H1 (cell line): ENCODE measurements around the gene JDP2. TPM values are rescaled to one million over a fixed set of nuclear protein-coding genes. Genes with fewer than 3 reads are reported as not detected.

Experiments
- CTCF ChIA-PET: fragments of 300-600 bp; sonication (Branson Sonifier 250); formaldehyde crosslinking; loops from one replicate; lab custom pipeline; 2021; ENCODE audit not compliant: partially characterized antibody; lab: Charles Lee
- POLR2A ChIA-PET: fragments of 300-600 bp; sonication (Branson Sonifier 250); formaldehyde crosslinking; loops from one replicate; lab custom pipeline; 2021; ENCODE audit warnings: inconsistent platforms; ENCODE audit not compliant: partially characterized antibody; lab: Charles Lee
- DNase-seq, 2 experiments: peaks; one replicate each; pipeline versions ENCODE4 v3.0.0 to v3.0.0-alpha.2; 2010 to 2022; ENCODE audit warnings: low spot score in 2 of 2, low read depth in 1 of 2, mixed read lengths in 1 of 2
- FAIRE-seq: peaks from 2 replicates; lab custom pipeline; 2011; peaks lifted over from hg19 to GRCh38; lab: Jason Lieb, UNC
- H2AFZ ChIP-seq: 2 replicates; pipeline ENCODE4 v1.8.1; 2012; ENCODE audit warnings: low read length, inconsistent platforms
- H2AK5ac ChIP-seq: 2 replicates; pipeline ENCODE4 v1.6.1; 2013; ENCODE audit warnings: low read depth, low read length
- H2BK120ac ChIP-seq: replicated peaks from 2 replicates; pipeline ENCODE3; 2013; ENCODE audit warnings: low read depth, low read length, inconsistent platforms
- H2BK12ac ChIP-seq: 2 replicates; pipeline ENCODE4 v1.6.1; 2013; ENCODE audit warnings: low read depth, low read length
- H2BK15ac ChIP-seq: 2 replicates; pipeline ENCODE4 v1.6.1; 2013; ENCODE audit warnings: low read length
- H2BK20ac ChIP-seq: 2 replicates; pipeline ENCODE4 v1.6.1; 2013; ENCODE audit warnings: low read length
- H2BK5ac ChIP-seq: 2 replicates; pipeline ENCODE4 v1.6.1; 2013; ENCODE audit warnings: low read depth, low read length
- H3K14ac ChIP-seq: 2 replicates; pipeline ENCODE4 v1.6.1; 2013; ENCODE audit warnings: inconsistent platforms; ENCODE audit not compliant: insufficient read length
- H3K18ac ChIP-seq: 2 replicates; pipeline ENCODE4 v1.6.1; 2013; ENCODE audit warnings: low read length; ENCODE audit errors: extremely low read depth
- H3K23ac ChIP-seq: 2 replicates; pipeline ENCODE4 v1.6.1; 2013; ENCODE audit warnings: inconsistent platforms; ENCODE audit not compliant: insufficient read length
- H3K23me2 ChIP-seq: 2 replicates; pipeline ENCODE4 v1.6.1; 2013; ENCODE audit warnings: low read depth, low read length
- H3K27ac ChIP-seq: 2 replicates; pipeline ENCODE4 v1.6.1; 2011; ENCODE audit warnings: low read depth, low read length, inconsistent platforms
- H3K27me3 ChIP-seq, 4 experiments: replicated peaks in 1 of 4; 1 replicate in 1 of 4; 2 replicates in 3 of 4; pipeline versions ENCODE4 v1.6.1 to v1.8.1; 2011 to 2013; ENCODE audit warnings: low read length in 3 of 4, mild to moderate bottlenecking in 3 of 4, inconsistent platforms in 2 of 4, mixed read lengths in 2 of 4, moderate library complexity in 1 of 4; ENCODE audit not compliant: control insufficient read depth in 3 of 4, insufficient read depth in 3 of 4; ENCODE audit errors: extremely low read depth in 1 of 4
- H3K36me3 ChIP-seq, 4 experiments: 2 replicates each; pipeline versions ENCODE4 v1.6.1 to v1.8.1; 2011 to 2013; ENCODE audit warnings: mild to moderate bottlenecking in 4 of 4, low read length in 3 of 4, moderate library complexity in 2 of 4, control low read depth in 1 of 4, inconsistent platforms in 1 of 4; ENCODE audit not compliant: insufficient read depth in 4 of 4, control insufficient read depth in 2 of 4
- H3K4ac ChIP-seq: replicated peaks from 2 replicates; pipeline ENCODE3; 2013; ENCODE audit warnings: low read length, low read depth, mixed read lengths, inconsistent platforms; ENCODE audit not compliant: insufficient read length
- H3K4me1 ChIP-seq, 4 experiments: replicated peaks in 1 of 4; 1 replicate in 1 of 4; 2 replicates in 3 of 4; pipeline versions ENCODE4 v1.6.1 to v1.8.1; 2011 to 2013; ENCODE audit warnings: low read length in 3 of 4, inconsistent platforms in 2 of 4, mixed read lengths in 1 of 4; ENCODE audit not compliant: insufficient read depth in 4 of 4, control insufficient read depth in 3 of 4
- H3K4me2 ChIP-seq, 2 experiments: 2 replicates each; pipeline versions ENCODE4 v1.6.1 to v1.8.1; 2011 to 2013; ENCODE audit warnings: low read depth in 2 of 2, low read length in 2 of 2, control low read depth in 1 of 2, inconsistent platforms in 1 of 2, mild to moderate bottlenecking in 1 of 2; ENCODE audit not compliant: insufficient read depth in 1 of 2
- H3K4me3 ChIP-seq, 4 experiments: fragments of 200-600, 300-600 bp in 1 of 4; sonication (generic), shearing (Covaris generic), sonication (Bioruptor Twin) in 1 of 4; 2 replicates each; pipeline versions ENCODE4 v1.5.1 to v1.8.1; 2011 to 2016; ENCODE audit warnings: low read length in 4 of 4, low read depth in 3 of 4, control low read depth in 2 of 4, inconsistent platforms in 2 of 4, mild to moderate bottlenecking in 2 of 4, mixed read lengths in 1 of 4, moderate library complexity in 1 of 4; ENCODE audit not compliant: insufficient read depth in 2 of 4; ENCODE audit errors: extremely low read depth in 1 of 4
- H3K56ac ChIP-seq: replicated peaks from 2 replicates; pipeline ENCODE3; 2013; ENCODE audit warnings: low read depth, mild to moderate bottlenecking, mixed read lengths, low read length, inconsistent platforms; ENCODE audit not compliant: insufficient read length
- H3K79me1 ChIP-seq: 2 replicates; pipeline ENCODE4 v1.6.1; 2013; ENCODE audit warnings: low read depth, low read length, control low read depth
- H3K79me2 ChIP-seq, 2 experiments: 2 replicates each; pipeline versions ENCODE4 v1.6.1 to v1.8.1; 2012 to 2013; ENCODE audit warnings: low read length in 2 of 2, mild to moderate bottlenecking in 2 of 2, inconsistent platforms in 1 of 2; ENCODE audit not compliant: insufficient read depth in 2 of 2, control insufficient read depth in 1 of 2
- H3K9ac ChIP-seq, 4 experiments: replicated peaks in 1 of 4; 1 replicate in 1 of 4; 2 replicates in 3 of 4; pipeline versions ENCODE4 v1.6.1 to v1.8.1; 2011 to 2013; ENCODE audit warnings: low read depth in 3 of 4, low read length in 3 of 4, control low read depth in 2 of 4, mild to moderate bottlenecking in 2 of 4, moderate library complexity in 2 of 4, inconsistent platforms in 1 of 4; ENCODE audit errors: extremely low read depth in 1 of 4
- H3K9me3 ChIP-seq, 2 experiments: 2 replicates each; pipeline versions ENCODE4 v1.6.1 to v1.8.1; 2012 to 2013; ENCODE audit warnings: mild to moderate bottlenecking in 2 of 2, moderate library complexity in 2 of 2, control low read depth in 1 of 2, inconsistent platforms in 1 of 2, low read depth in 1 of 2, low read length in 1 of 2, mixed read lengths in 1 of 2; ENCODE audit not compliant: insufficient read depth in 2 of 2
- H4K20me1 ChIP-seq, 2 experiments: replicated peaks in 1 of 2; 2 replicates each; pipeline versions ENCODE3 to v1.8.1; 2011 to 2013; ENCODE audit warnings: inconsistent platforms in 2 of 2, low read length in 2 of 2, mild to moderate bottlenecking in 1 of 2; ENCODE audit not compliant: insufficient read depth in 2 of 2, control insufficient read depth in 1 of 2
- H4K5ac ChIP-seq: 2 replicates; pipeline ENCODE4 v1.6.1; 2013; ENCODE audit warnings: low read length, low read depth, mixed read lengths, inconsistent platforms; ENCODE audit not compliant: insufficient read length
- H4K8ac ChIP-seq: 2 replicates; pipeline ENCODE4 v1.8.0; 2013; ENCODE audit warnings: mild to moderate bottlenecking, moderate library complexity, low read length, inconsistent platforms; ENCODE audit not compliant: insufficient read depth; ENCODE audit errors: extremely low read depth
- H4K91ac ChIP-seq: replicated peaks from 2 replicates; pipeline ENCODE3; 2013; ENCODE audit warnings: low read length, mixed read lengths, inconsistent platforms; ENCODE audit not compliant: insufficient read length
- ASH2L ChIP-seq: fragments of 200-600, 300-600 bp; sonication (generic); IDR thresholded peaks from one replicate; pipeline ENCODE4 v1.7.1; 2017; ENCODE audit warnings: low read length
- ATF2 ChIP-seq: IDR thresholded peaks from 2 replicates; pipeline ENCODE4 v1.6.1; 2012; ENCODE audit warnings: low read length, inconsistent platforms
- CTBP2 ChIP-seq: IDR thresholded peaks from 2 replicates; pipeline ENCODE4 v1.7.0; 2011; ENCODE audit warnings: borderline replicate concordance, mild to moderate bottlenecking, moderate library complexity, mixed read lengths, low read length; ENCODE audit not compliant: insufficient read depth, insufficient read length
- RXRA ChIP-seq: IDR thresholded peaks from 2 replicates; pipeline ENCODE4 v1.6.1; 2011; ENCODE audit warnings: low read depth, mild to moderate bottlenecking, low read length, moderate library complexity; ENCODE audit not compliant: insufficient read depth
- SIN3A ChIP-seq, 2 experiments: IDR thresholded peaks in 1 of 2; conservative IDR thresholded peaks in 1 of 2; 2 replicates each; pipeline ENCODE4 v1.6.1; 2011 to 2012; ENCODE audit warnings: low read length in 2 of 2, improper control_type of control experiment in 1 of 2, low read depth in 1 of 2, mild to moderate bottlenecking in 1 of 2
- WGBS, 2 experiments: shearing (Covaris generic) in 1 of 2; methylation state at CpG; one replicate each; pipeline versions ENCODE4 v1.1.6 to v1.1.7; 2013 to 2015; ENCODE audit warnings: low lambda C conversion rate in 2 of 2, mixed read lengths in 2 of 2, inconsistent platforms in 1 of 2, low coverage in 1 of 2, missing lambda C conversion rate in 1 of 2; ENCODE audit not compliant: insufficient replicate concordance in 2 of 2, insufficient coverage in 1 of 2, insufficient read length in 1 of 2; ENCODE audit errors: extremely low coverage in 1 of 2, missing lambda C conversion rate in 1 of 2; 5-methylcytosine and 5-hydroxymethylcytosine counted together
- polyA plus RNA-seq, 7 experiments: library from polyadenylated mRNA; depleted of rRNA in 3 of 7; stranded (reverse) in 5 of 7; unstranded in 2 of 7; fragments of >200 nt in 5 of 7; fragments of 200-250 nt in 2 of 7; gene quantifications; 1 replicate in 5 of 7; 2 replicates in 1 of 7; 4 replicates in 1 of 7; pipeline versions ENCODE4 v1.2.1 to v1.2.3, GENCODE V29; 2011 to 2013; ENCODE audit warnings: missing spikeins in 2 of 7, mixed read lengths in 2 of 7
- total RNA-seq: library from RNA; stranded (reverse); fragmentation: NEBNext Ultra II Directional; extraction: Animal tissue kit (Norgen Biotek cat#: 25700); gene quantifications from 2 replicates; pipeline ENCODE4 v1.2.1, GENCODE V29; 2021
- TF ChIP-seq, protein P1 (sequence below): IDR thresholded peaks from 2 replicates; pipeline ENCODE4 v1.6.1; 2011; ENCODE audit warnings: low read length, improper control_type of control experiment

The JDP2 gene
- total and polyA plus RNA-seq, 2 of the 8 experiments (the other 6 are each of a cell fraction or from before 2014, with no cell fraction given), result 8.9 to 27.2 TPM

DNA sequence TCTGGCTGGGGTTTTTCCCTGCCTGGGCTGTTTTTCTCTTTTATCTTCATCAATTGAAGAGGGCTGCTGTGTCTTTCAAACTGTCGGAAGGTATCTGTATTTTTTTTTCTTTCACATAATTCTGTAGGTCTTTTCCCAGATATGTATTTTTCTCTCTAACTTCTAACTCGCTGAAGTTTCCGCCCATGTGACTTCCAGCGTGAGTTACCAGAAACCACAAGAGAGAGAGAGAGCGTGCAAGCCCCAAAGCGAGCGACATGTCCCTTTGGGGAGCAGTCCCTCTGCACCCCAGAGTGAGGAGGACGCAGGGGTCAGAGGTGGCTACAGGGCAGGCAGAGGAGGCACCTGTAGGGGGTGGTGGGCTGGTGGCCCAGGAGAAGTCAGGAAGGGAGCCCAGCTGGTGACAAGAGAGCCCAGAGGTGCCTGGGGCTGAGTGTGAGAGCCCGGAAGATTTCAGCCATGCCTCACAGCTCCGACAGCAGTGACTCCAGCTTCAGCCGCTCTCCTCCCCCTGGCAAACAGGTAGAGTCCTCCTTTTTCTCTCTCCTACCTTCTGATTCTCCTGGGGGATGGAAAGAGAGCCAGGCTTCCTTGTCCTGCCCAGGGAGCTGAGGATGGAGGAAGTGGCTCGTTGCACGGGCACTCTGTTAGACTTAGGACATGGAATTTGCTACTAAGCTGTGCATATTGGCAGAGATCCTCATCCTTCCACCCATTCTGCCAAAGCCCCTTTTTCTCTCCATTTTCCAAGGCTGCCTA is 94.6 kb downstream of the JDP2 start, which contains the start of gene BATF:
TSS of gene BATF (plus strand) at position 246 of the 759 bp plus-strand sequence. CDS start at position 460, 214 bp downstream.
- Histone ChIP-seq H2BK12ac (no peak within 1 kb of the TSS), H4K8ac (peak within 1 kb of the TSS; percentile 72), H3K27me3 (no peaks in the 10 kb centered on the region), H2AK5ac (no peak within 1 kb of the TSS), H2BK20ac (no peak within 1 kb of the TSS), H3K36me3 (no peaks in the 10 kb centered on the region), H2BK5ac (no peak within 1 kb of the TSS), H3K4me3 (no peak within 1 kb of the TSS), H2BK15ac (no peak within 1 kb of the TSS), H3K79me1 (no peaks in the 10 kb centered on the region), H3K18ac (no peak within 1 kb of the TSS), H2AFZ (peak within 1 kb of the TSS; percentile 42; the same call in 1 of the 2 replicates), H3K4me1 (no peaks in the 10 kb centered on the region; a peak in 1 of 7 replicates), H3K4me2 (no peak within 1 kb of the TSS), H3K23ac (no peak within 1 kb of the TSS), H3K9ac (no peak within 1 kb of the TSS), H3K27ac (no peak within 1 kb of the TSS), H3K14ac (no peak within 1 kb of the TSS), H3K4ac (no peak within 1 kb of the TSS), H3K56ac (no peak within 1 kb of the TSS), H3K79me2 (no peaks in the 10 kb centered on the region), H4K5ac (no peak within 1 kb of the TSS), H4K20me1 (no peaks in the 10 kb centered on the region), H2BK120ac (no peak within 1 kb of the TSS), H3K23me2 (no peaks in the 10 kb centered on the region), H3K9me3 (no peaks in the 10 kb centered on the region), H4K91ac (no peak within 1 kb of the TSS)
- TF ChIP-seq ASH2L (no peak), CTBP2 (no peak), RXRA (no peak), ATF2 (no peak), SIN3A (conservative IDR thresholded peaks at IDR 0.05 in 1 of 2, IDR thresholded peaks at IDR 0.05 in 1 of 2; ENCODE audit: low read depth in 1 of 2, low read length in 2 of 2) (no peak)
- TF ChIP-seq, protein P1, sequence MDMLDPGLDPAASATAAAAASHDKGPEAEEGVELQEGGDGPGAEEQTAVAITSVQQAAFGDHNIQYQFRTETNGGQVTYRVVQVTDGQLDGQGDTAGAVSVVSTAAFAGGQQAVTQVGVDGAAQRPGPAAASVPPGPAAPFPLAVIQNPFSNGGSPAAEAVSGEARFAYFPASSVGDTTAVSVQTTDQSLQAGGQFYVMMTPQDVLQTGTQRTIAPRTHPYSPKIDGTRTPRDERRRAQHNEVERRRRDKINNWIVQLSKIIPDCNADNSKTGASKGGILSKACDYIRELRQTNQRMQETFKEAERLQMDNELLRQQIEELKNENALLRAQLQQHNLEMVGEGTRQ, result no peak
- ChIA-PET CTCF (interaction anchor here (0.5 to 11.7 kb wide), 7 partner anchors 10 to 170 kb away, joined by 3 to 135 read pairs (median 3); no protein-coding TSS in a partner anchor), POLR2A (no interaction called here)
- WGBS, 2 experiments, result 86% methylated on average over 12 of the region's 13 CpGs; no CpG with 5 or more reads in 1 of the 2 experiments
- no peak for FAIRE-seq
- DNase-seq, result no peak
